Suppressor macrophage (primary cell): Measurements from ENCODE around the gene ADAMTS2.

Experiments
- DNase-seq, 4 experiments: peaks; one replicate each; pipeline ENCODE4 v3.0.0-alpha.2; 2020 to 2022

Gene ADAMTS2

GRCh38 chr5:179137016-179137642 is 208.1 kb downstream of the ADAMTS2 start:
- DNase-seq: no peak

- no peak for DNase-seq
Observed at GRCh38 chr5:179135441-179136215, 209.6 kb downstream of the ADAMTS2 start.

- DNase-seq: no peak
Observed at GRCh38 chr5:179135006-179135405, 210.3 kb downstream of the ADAMTS2 start.

- no peak for DNase-seq
Observed at GRCh38 chr5:179134511-179134910, 210.8 kb downstream of the ADAMTS2 start.

- no peak for DNase-seq
Observed at GRCh38 chr5:179132586-179133355, 212.5 kb downstream of the ADAMTS2 start.

- DNase-seq: no peak
Observed at GRCh38 chr5:179131886-179132585, 213.2 kb downstream of the ADAMTS2 start.

GRCh38 chr5:179131321-179131835 is 213.9 kb downstream of the ADAMTS2 start:
- no peak for DNase-seq

- DNase-seq: no peak
Observed at GRCh38 chr5:179130101-179130681, 215.1 kb downstream of the ADAMTS2 start.

GRCh38 chr5:179129607-179130071 is 215.6 kb downstream of the ADAMTS2 start:
- no peak for DNase-seq

GRCh38 chr5:179128976-179129375 is 216.3 kb downstream of the ADAMTS2 start:
- no peak for DNase-seq

GRCh38 chr5:179128041-179128365 is 217.3 kb downstream of the ADAMTS2 start:
- DNase-seq: no peak

GRCh38 chr5:179127136-179128040 is 217.9 kb downstream of the ADAMTS2 start:
- DNase-seq: no peak

- no peak for DNase-seq
Observed at GRCh38 chr5:179126506-179126991, 218.7 kb downstream of the ADAMTS2 start.

- no peak for DNase-seq
Observed at GRCh38 chr5:179125789-179126505, 219.3 kb downstream of the ADAMTS2 start.

- no peak for DNase-seq
Observed at GRCh38 chr5:179124853-179125788, 220.1 kb downstream of the ADAMTS2 start.

- DNase-seq: no peak
Observed at GRCh38 chr5:179124273-179124852, 220.9 kb downstream of the ADAMTS2 start.

- DNase-seq: no peak
Observed at GRCh38 chr5:179123491-179124272, 221.6 kb downstream of the ADAMTS2 start.

- DNase-seq: no peak
Observed at GRCh38 chr5:179123109-179123426, 222.2 kb downstream of the ADAMTS2 start.
